Kidney (tissue), 14 donors: ENCODE data around the gene ID3. TPM values are rescaled to one million over a fixed set of nuclear protein-coding genes. Genes with fewer than 3 reads are reported as not detected.

Source experiments
- DNase-seq, 5 donors: peaks; one replicate each; pipeline ENCODE4 v3.0.0-alpha.2; 2013 to 2020
- FAIRE-seq: peaks from 2 replicates; lab custom pipeline; 2012; peaks lifted over from hg19 to GRCh38; lab: Jason Lieb, UNC
- H3K27ac ChIP-seq, 2 donors: one replicate each; pipeline ENCODE4 v1.7.0; 2013; ENCODE audit warnings: low read depth in 2 of 2, low read length in 2 of 2, inconsistent platforms in 1 of 2
- H3K27me3 ChIP-seq: one replicate; pipeline ENCODE4 v1.7.1; 2013; ENCODE audit warnings: low read length, inconsistent platforms; ENCODE audit not compliant: control insufficient read depth, insufficient read depth
- H3K36me3 ChIP-seq, 3 donors: one replicate each; pipeline versions ENCODE4 v1.7.0 to v1.7.1; 2013; ENCODE audit warnings: low read length in 3 of 3, control low read depth in 1 of 3, inconsistent platforms in 1 of 3; ENCODE audit not compliant: insufficient read depth in 3 of 3, control insufficient read depth in 2 of 3
- H3K4me1 ChIP-seq, 3 donors: one replicate each; pipeline versions ENCODE4 v1.7.0 to v1.7.1; 2013; ENCODE audit warnings: low read length in 3 of 3, inconsistent platforms in 1 of 3, low read depth in 1 of 3; ENCODE audit not compliant: control insufficient read depth in 2 of 3, insufficient read depth in 2 of 3
- H3K4me3 ChIP-seq, 3 donors: one replicate each; pipeline versions ENCODE4 v1.7.0 to v1.8.1; 2013; ENCODE audit warnings: low read length in 3 of 3, control low read depth in 1 of 3, inconsistent platforms in 1 of 3
- H3K9ac ChIP-seq, 3 donors: one replicate each; pipeline versions ENCODE4 v1.7.0 to v1.7.1; 2013; ENCODE audit warnings: low read length in 3 of 3, control low read depth in 1 of 3, inconsistent platforms in 1 of 3
- H3K9me3 ChIP-seq, 3 donors: one replicate each; pipeline versions ENCODE4 v1.7.0 to v1.7.1; 2013; ENCODE audit warnings: low read length in 3 of 3, control low read depth in 1 of 3, inconsistent platforms in 1 of 3; ENCODE audit not compliant: control insufficient read depth in 2 of 3, insufficient read depth in 1 of 3
- intact Hi-C: fragments of 100-400 bp; cut with DNase I; formaldehyde crosslinking; loops from one replicate; pipeline ENCODE4 v1.11.1; 2022
- polyA plus RNA-seq: library from polyadenylated mRNA; stranded (reverse); fragments of 350-450 nt; fragmentation: Illumina TruSeq; extraction: RNeasy Lipid Tissue Mini Kit (QIAGEN cat#74804); gene quantifications from one replicate; pipeline ENCODE4 v1.2.3, GENCODE V29; 2014; ENCODE audit warnings: low read depth, low replicate concordance; ENCODE audit not compliant: insufficient read depth
- total RNA-seq: library from RNA; stranded (reverse); fragmentation: NEBNext Ultra II Directional; extraction: Animal tissue kit (Norgen Biotek cat#: 25700); gene quantifications from one replicate; pipeline ENCODE4 v1.2.1, GENCODE V29; 2021
- TF ChIP-seq, protein P1 (sequence below): IDR thresholded peaks from 3 replicates; pipeline ENCODE4 v1.5.1; 2012; ENCODE audit warnings: mild to moderate bottlenecking, moderate library complexity, borderline replicate concordance; ENCODE audit not compliant: insufficient read depth; ENCODE audit errors: extremely low read depth
- donor health status: control.
- donor health status: control.
- donor health status: control.
- donor health status: control.
- donor health status: control.
- donor health status: DM: yes; HTN: yes; CAD: no.
- donor health status: Normal renal cell carcinoma (clear cell type).

ID3 gene
- total and polyA plus RNA-seq, 2 donors from 2014 or later, result 97.8 to 157 TPM

DNA sequence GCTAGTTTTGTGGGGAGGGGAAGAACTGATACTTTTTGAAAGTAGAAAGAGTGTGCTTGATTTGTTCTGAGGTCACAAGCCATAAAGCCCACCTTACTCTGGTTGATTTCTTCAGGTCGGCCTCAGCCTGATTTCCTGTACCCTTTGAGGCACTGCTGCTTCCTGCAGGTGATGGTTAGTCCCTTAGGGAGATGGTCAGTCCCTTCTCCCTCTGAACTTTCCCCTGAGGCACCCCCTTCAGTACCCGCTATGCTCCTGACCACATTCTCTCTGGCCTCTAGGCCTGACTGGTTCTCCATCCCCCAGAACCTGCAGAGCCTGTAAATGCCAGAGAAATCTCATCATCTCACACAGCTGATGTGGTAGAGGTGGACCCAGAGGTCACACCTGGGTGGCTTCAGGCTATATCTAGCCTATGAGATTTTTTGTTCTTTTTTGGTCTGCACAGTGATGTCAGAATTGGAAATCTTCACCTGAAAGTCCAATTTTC lies 15.0 kb upstream of the ID3 start:
- intact Hi-C loops, result no loop called here
- H3K36me3 ChIP-seq, result no peaks in the 10 kb centered on the region
- H3K27me3 ChIP-seq, result no peaks in the 10 kb centered on the region
- TF ChIP-seq, protein P1, sequence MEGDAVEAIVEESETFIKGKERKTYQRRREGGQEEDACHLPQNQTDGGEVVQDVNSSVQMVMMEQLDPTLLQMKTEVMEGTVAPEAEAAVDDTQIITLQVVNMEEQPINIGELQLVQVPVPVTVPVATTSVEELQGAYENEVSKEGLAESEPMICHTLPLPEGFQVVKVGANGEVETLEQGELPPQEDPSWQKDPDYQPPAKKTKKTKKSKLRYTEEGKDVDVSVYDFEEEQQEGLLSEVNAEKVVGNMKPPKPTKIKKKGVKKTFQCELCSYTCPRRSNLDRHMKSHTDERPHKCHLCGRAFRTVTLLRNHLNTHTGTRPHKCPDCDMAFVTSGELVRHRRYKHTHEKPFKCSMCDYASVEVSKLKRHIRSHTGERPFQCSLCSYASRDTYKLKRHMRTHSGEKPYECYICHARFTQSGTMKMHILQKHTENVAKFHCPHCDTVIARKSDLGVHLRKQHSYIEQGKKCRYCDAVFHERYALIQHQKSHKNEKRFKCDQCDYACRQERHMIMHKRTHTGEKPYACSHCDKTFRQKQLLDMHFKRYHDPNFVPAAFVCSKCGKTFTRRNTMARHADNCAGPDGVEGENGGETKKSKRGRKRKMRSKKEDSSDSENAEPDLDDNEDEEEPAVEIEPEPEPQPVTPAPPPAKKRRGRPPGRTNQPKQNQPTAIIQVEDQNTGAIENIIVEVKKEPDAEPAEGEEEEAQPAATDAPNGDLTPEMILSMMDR, result no peak
- no peaks in the 10 kb centered on the region for H3K9me3 ChIP-seq
- no peak overlapping the region for H3K27ac ChIP-seq
- no peak overlapping the region for H3K9ac ChIP-seq
- H3K4me3 ChIP-seq, result no peak overlapping the region
- DNase-seq, result no peak
- FAIRE-seq, result no peak
- H3K4me1 ChIP-seq, result peaks cover 6 to 16% (median 7%) of the 10 kb centered on the region in 3 donors

DNA sequence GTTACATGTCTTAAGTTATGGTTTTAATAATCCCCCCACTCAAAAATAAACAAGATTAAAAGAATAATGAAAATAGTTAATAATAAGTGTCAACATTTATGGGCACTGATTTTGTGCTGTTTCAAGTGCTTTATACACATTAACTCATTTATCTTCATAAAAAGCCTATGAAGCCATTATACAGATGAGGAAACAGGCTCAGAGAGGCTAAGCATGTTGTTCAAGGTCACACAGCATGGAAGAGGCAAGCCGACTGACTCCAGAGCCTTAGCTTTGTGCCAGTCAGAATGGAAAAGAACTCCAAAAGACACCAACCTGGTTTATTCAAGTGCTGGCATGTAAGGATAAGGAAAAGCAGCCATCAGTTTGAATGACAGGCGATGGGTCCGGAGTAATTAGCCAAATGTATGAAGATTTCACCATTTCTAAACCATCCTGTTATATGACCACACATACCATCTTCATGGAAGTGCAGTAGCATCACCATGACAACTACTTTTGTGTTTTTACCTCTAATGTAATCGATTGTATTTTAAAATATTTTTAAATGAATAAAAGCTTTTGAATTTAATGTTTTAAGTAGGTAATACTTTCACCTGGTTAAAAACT lies 14.4 kb upstream of the ID3 start:
- no peak overlapping the region for H3K27ac ChIP-seq
- H3K9ac ChIP-seq, result no peak overlapping the region

GRCh38 chr1:23571465-23571864 lies 12.2 kb upstream of the ID3 start:
- Histone ChIP-seq H3K36me3 (no peaks in the 10 kb centered on the region), H3K9me3 (no peaks in the 10 kb centered on the region), H3K9ac (no peak overlapping the region), H3K4me3 (no peak overlapping the region), H3K27ac (no peak overlapping the region), H3K4me1 (peaks cover 1 to 6% (median 3%) of the 10 kb centered on the region in 3 donors), H3K27me3 (no peaks in the 10 kb centered on the region)
- FAIRE-seq (no peak), DNase-seq (no peak)
- intact Hi-C loops, result no loop called here
- TF ChIP-seq, protein P1, result no peak

More for the DNA sequence above, 14.4 kb upstream of the ID3 start:
- Histone ChIP-seq H3K4me1 (peaks cover 7 to 16% (median 9%) of the 10 kb centered on the region in 3 donors), H3K9me3 (no peaks in the 10 kb centered on the region), H3K36me3 (no peaks in the 10 kb centered on the region), H3K4me3 (no peak overlapping the region), H3K27me3 (no peaks in the 10 kb centered on the region)
- intact Hi-C loops, result no loop called here
- FAIRE-seq (no peak), DNase-seq (no peak)
- TF ChIP-seq, protein P1, result no peak
